Nephron (organoid): ENCODE results near the gene FAM170B.

Experiments
- H3K27ac Mint-ChIP-seq, 3 experiments: 2 replicates each; pipeline ENCODE4 v1.8.0; 2020; ENCODE audit warnings: mixed read lengths in 3 of 3, mild to moderate bottlenecking in 2 of 3, moderate library complexity in 1 of 3
- H3K27me3 Mint-ChIP-seq: 2 replicates; pipeline ENCODE4 v1.8.0; 2021; ENCODE audit warnings: low read depth, mild to moderate bottlenecking, moderate library complexity, mixed read lengths
- H3K36me3 Mint-ChIP-seq: 2 replicates; pipeline ENCODE4 v1.8.0; 2020; ENCODE audit warnings: low read depth, mixed read lengths
- H3K4me1 Mint-ChIP-seq: 2 replicates; pipeline ENCODE4 v1.8.0; 2020; ENCODE audit warnings: mixed read lengths
- H3K4me3 Mint-ChIP-seq, 3 experiments: 2 replicates each; pipeline ENCODE4 v1.8.0; 2020; ENCODE audit warnings: mild to moderate bottlenecking in 3 of 3, mixed read lengths in 3 of 3, moderate library complexity in 2 of 3
- H3K9me3 Mint-ChIP-seq: 2 replicates; pipeline ENCODE4 v1.8.0; 2020; ENCODE audit warnings: mixed read lengths
- TF ChIP-seq, protein P1 (sequence below), 3 experiments: fragments of 200-600 bp; sonication (generic); IDR thresholded peaks; one replicate each; pipeline ENCODE4 v1.5.0; 2021; ENCODE audit warnings: antibody characterized with exemption in 3 of 3; ENCODE audit not compliant: unreplicated experiment in 3 of 3

FAM170B gene

DNA sequence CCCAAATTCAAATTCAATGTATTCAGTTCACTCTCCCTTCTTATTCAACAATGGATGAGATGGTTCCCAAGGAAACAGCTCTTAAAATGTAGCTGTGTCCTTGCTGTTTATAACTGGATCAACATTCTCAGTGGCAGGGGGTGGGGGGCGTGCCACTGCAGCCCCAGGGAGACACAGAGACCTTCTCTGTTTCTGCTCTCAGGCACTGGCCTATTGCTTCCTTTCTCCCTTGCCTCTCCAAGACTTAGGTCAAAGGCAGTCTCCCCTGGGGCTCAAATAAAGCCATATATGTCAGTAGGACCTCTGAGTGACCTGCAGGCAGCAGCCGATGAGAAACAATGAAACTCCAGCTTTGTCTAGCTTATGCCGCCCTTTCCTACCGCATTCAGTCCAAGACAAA, 39.2 kb downstream of the FAM170B start:
- Mint-ChIP-seq H3K4me3 (peak overlapping the region in 1 of 3 experiments; percentile 17), H3K27ac (peak overlapping the region; percentile 48 to 78 (median 58)), H3K9me3 (no peaks in the 10 kb centered on the region), H3K36me3 (peaks cover 9% of the 10 kb centered on the region), H3K27me3 (peaks cover 9% of the 10 kb centered on the region), H3K4me1 (peaks cover 88% of the 10 kb centered on the region)
- TF ChIP-seq, protein P1, sequence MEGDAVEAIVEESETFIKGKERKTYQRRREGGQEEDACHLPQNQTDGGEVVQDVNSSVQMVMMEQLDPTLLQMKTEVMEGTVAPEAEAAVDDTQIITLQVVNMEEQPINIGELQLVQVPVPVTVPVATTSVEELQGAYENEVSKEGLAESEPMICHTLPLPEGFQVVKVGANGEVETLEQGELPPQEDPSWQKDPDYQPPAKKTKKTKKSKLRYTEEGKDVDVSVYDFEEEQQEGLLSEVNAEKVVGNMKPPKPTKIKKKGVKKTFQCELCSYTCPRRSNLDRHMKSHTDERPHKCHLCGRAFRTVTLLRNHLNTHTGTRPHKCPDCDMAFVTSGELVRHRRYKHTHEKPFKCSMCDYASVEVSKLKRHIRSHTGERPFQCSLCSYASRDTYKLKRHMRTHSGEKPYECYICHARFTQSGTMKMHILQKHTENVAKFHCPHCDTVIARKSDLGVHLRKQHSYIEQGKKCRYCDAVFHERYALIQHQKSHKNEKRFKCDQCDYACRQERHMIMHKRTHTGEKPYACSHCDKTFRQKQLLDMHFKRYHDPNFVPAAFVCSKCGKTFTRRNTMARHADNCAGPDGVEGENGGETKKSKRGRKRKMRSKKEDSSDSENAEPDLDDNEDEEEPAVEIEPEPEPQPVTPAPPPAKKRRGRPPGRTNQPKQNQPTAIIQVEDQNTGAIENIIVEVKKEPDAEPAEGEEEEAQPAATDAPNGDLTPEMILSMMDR (IDR thresholded peaks at IDR 0.05; ENCODE audit: unreplicated experiment in 3 of 3): no peak

- peaks cover 9% of the 10 kb centered on the region for H3K36me3 Mint-ChIP-seq
- H3K4me3 Mint-ChIP-seq: no peak overlapping the region
- H3K9me3 Mint-ChIP-seq: no peaks in the 10 kb centered on the region
- H3K27me3 Mint-ChIP-seq: peaks cover 9% of the 10 kb centered on the region
- peak overlapping the region in 2 of 3 experiments; percentile 48 to 78 for H3K27ac Mint-ChIP-seq
- H3K4me1 Mint-ChIP-seq: peaks cover 88% of the 10 kb centered on the region
- TF ChIP-seq, protein P1 (IDR thresholded peaks at IDR 0.05; ENCODE audit: unreplicated experiment in 3 of 3): no peak
Measured at GRCh38 chr10:49093922-49094321, 39.9 kb downstream of the FAM170B start.

DNA sequence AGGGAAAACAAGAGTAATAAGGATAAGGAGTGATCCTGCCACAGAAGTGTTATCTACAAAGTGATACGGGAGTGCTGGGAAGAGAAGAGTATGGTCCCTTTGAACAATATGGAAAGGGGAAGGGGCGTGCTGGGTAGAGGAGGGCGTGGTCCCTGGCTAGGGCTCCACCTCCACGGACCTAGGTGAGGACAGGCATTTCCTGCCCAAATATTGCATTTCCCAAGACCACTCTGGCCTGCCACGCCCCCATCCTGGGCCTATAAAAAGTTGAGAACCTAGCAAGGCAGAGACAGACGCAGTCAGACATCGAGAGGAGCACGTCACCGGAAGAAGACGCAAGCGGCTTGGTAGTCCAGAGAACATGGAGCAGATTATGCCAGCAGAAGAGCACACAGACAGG, 41.3 kb downstream of the FAM170B start:
- H3K4me3 Mint-ChIP-seq: no peak overlapping the region
- peak overlapping the region in 1 of 3 experiments; percentile 4 for H3K27ac Mint-ChIP-seq
- TF ChIP-seq, protein P1 (IDR thresholded peaks at IDR 0.05; ENCODE audit: unreplicated experiment in 3 of 3): no peak
- peaks cover 2% of the 10 kb centered on the region for H3K9me3 Mint-ChIP-seq
- peaks cover 4% of the 10 kb centered on the region for H3K27me3 Mint-ChIP-seq
- H3K4me1 Mint-ChIP-seq: peaks cover 86% of the 10 kb centered on the region
- peaks cover 9% of the 10 kb centered on the region for H3K36me3 Mint-ChIP-seq

GRCh38 chr10:49091450-49092210, 42.2 kb downstream of the FAM170B start:
- peaks cover 4% of the 10 kb centered on the region for H3K27me3 Mint-ChIP-seq
- TF ChIP-seq, protein P1 (IDR thresholded peaks at IDR 0.05; ENCODE audit: unreplicated experiment in 3 of 3): no peak
- H3K36me3 Mint-ChIP-seq: peaks cover 17% of the 10 kb centered on the region

DNA sequence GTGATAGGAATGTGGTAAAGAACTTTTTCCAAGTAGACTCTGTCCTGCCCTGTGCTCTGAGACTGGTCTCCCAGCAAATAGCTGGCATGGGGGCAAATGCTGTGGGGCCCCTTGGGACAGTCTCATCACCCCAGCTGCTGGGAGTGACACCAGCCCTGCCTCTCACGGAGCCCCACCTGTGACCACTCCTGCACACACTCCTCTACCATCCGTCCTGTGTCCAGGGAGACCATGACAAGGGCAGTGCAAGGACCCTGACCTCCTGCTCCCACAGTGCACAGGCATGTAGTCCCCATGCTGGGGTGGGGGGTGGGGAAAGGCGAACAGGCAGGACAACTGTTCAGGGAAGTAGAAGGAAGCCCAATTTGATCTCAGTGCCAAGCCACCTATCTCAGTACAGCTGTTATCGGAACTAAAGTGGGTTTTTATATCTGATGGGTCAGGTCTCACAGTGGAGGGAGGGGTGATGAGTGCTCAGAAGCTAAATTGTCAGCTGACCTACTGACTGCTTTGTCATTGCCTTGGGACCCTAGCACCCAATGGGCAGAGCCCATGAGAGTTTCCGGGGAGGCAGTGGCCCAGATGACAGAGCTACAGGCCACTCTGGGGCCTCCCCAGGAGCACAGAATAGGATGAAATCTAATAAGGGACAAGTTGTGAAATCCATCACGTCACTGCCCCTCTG, 43.0 kb downstream of the FAM170B start:
- Mint-ChIP-seq H3K9me3 (peaks cover 11% of the 10 kb centered on the region), H3K36me3 (peaks cover 20% of the 10 kb centered on the region), H3K27me3 (no peaks in the 10 kb centered on the region), H3K4me1 (peaks cover 72% of the 10 kb centered on the region), H3K4me3 (peak overlapping the region in 1 of 3 experiments; percentile 4), H3K27ac (peak overlapping the region in 1 of 3 experiments; percentile 46)
- TF ChIP-seq, protein P1 (IDR thresholded peaks at IDR 0.05; ENCODE audit: unreplicated experiment in 3 of 3): no peak

More at GRCh38 chr10:49091450-49092210, 42.2 kb downstream of the FAM170B start:
- H3K4me1 Mint-ChIP-seq: peaks cover 80% of the 10 kb centered on the region
- peaks cover 8% of the 10 kb centered on the region for H3K9me3 Mint-ChIP-seq
- H3K4me3 Mint-ChIP-seq: no peak overlapping the region
- peak overlapping the region in 2 of 3 experiments; percentile 4 to 46 for H3K27ac Mint-ChIP-seq
